SK-N-SH (cell line): ENCODE measurements around the gene PLIN4. TPM values are rescaled to one million over a fixed set of nuclear protein-coding genes. Genes with fewer than 3 reads are reported as not detected.

ENCODE experiments used
- CTCF ChIA-PET: fragments of 300-600, 350-600 bp; formaldehyde crosslinking; extraction: SDS; loops from one replicate; lab custom pipeline; 2021; lab: Yijun Ruan, JAX
- POLR2A ChIA-PET: fragments of 350-600 bp; sonication (Branson Sonifier 250); formaldehyde crosslinking; extraction: SDS; loops from one replicate; lab custom pipeline; 2020; ENCODE audit warnings: antibody characterized with exemption, inconsistent platforms; lab: Yijun Ruan, JAX
- DNase-seq: peaks from one replicate; pipeline ENCODE4 v3.0.0; 2012
- H2AFZ ChIP-seq: fragments of 200-600 bp; sonication (generic); 2 replicates; pipeline ENCODE4 v1.8.1; 2016; ENCODE audit warnings: antibody characterized with exemption, mild to moderate bottlenecking, low read depth
- H3F3A ChIP-seq: fragments of 200-600 bp; sonication (generic); replicated peaks from 2 replicates; pipeline ENCODE3; 2016; ENCODE audit warnings: antibody characterized with exemption, mild to moderate bottlenecking; ENCODE audit not compliant: insufficient read depth
- H3K27ac ChIP-seq, 2 experiments: fragments of 200-500 bp in 1 of 2; fragments of 200-600 bp in 1 of 2; sonication (Bioruptor generic) in 1 of 2; sonication (generic), shearing (Covaris generic) in 1 of 2; 2 replicates each; pipeline versions ENCODE4 v1.5.1 to v1.6.1; 2014 to 2016; ENCODE audit warnings: low read depth in 2 of 2, inconsistent platforms in 1 of 2, low read length in 1 of 2, mild to moderate bottlenecking in 1 of 2, mixed read lengths in 1 of 2
- H3K27me3 ChIP-seq: fragments of 200-600 bp; sonication (generic), shearing (Covaris generic); 2 replicates; pipeline ENCODE4 v1.6.1; 2016; ENCODE audit warnings: mixed run types; ENCODE audit not compliant: insufficient read depth
- H3K36me3 ChIP-seq, 2 experiments: fragments of 200-500 bp in 1 of 2; fragments of 200-600 bp in 1 of 2; sonication (Bioruptor generic) in 1 of 2; sonication (generic) in 1 of 2; replicated peaks in 1 of 2; 2 replicates each; pipeline versions ENCODE3 to v1.5.1; 2014 to 2016; ENCODE audit warnings: low read length in 1 of 2, mild to moderate bottlenecking in 1 of 2; ENCODE audit not compliant: insufficient read depth in 2 of 2, control insufficient read depth in 1 of 2
- H3K4me1 ChIP-seq, 2 experiments: fragments of 200-500 bp in 1 of 2; fragments of 200-600 bp in 1 of 2; sonication (Bioruptor generic) in 1 of 2; sonication (generic), shearing (Covaris generic) in 1 of 2; 2 replicates each; pipeline versions ENCODE4 v1.5.1 to v1.6.1; 2014 to 2016; ENCODE audit warnings: low read depth in 1 of 2, low read length in 1 of 2, mixed run types in 1 of 2; ENCODE audit not compliant: insufficient read depth in 2 of 2, control insufficient read depth in 1 of 2
- H3K4me2 ChIP-seq: fragments of 200-600 bp; sonication (generic), shearing (Covaris generic); 2 replicates; pipeline ENCODE4 v1.6.1; 2017; ENCODE audit warnings: mixed run types
- H3K4me3 ChIP-seq, 2 experiments: fragments of 200-500 bp in 1 of 2; fragments of 200-600 bp in 1 of 2; sonication (Bioruptor generic) in 1 of 2; sonication (generic), shearing (Covaris generic) in 1 of 2; 2 replicates each; pipeline versions ENCODE4 v1.5.1 to v1.8.1; 2014 to 2016; ENCODE audit warnings: low read depth in 2 of 2, inconsistent platforms in 1 of 2, low read length in 1 of 2, mild to moderate bottlenecking in 1 of 2, mixed read lengths in 1 of 2, moderate library complexity in 1 of 2
- H3K79me2 ChIP-seq: fragments of 200-600 bp; sonication (generic); 2 replicates; pipeline ENCODE4 v1.8.1; 2017; ENCODE audit warnings: mild to moderate bottlenecking; ENCODE audit not compliant: insufficient read depth
- H3K9ac ChIP-seq: fragments of 200-600 bp; sonication (generic); 2 replicates; pipeline ENCODE4 v1.6.1; 2017; ENCODE audit warnings: mixed run types
- H3K9me2 ChIP-seq: fragments of 200-600 bp; sonication (generic); 2 replicates; pipeline ENCODE4 v1.6.1; 2017; ENCODE audit warnings: mixed run types
- H3K9me3 ChIP-seq: fragments of 200-600 bp; sonication (generic); 2 replicates; pipeline ENCODE4 v1.6.1; 2017; ENCODE audit warnings: mixed run types, mild to moderate bottlenecking, moderate library complexity
- H4K20me1 ChIP-seq: fragments of 200-600 bp; sonication (generic); 2 replicates; pipeline ENCODE4 v1.6.1; 2017; ENCODE audit warnings: mild to moderate bottlenecking, mixed run types; ENCODE audit not compliant: insufficient read depth
- EZH2phosphoT487 ChIP-seq: fragments of 200-600 bp; sonication (generic); IDR thresholded peaks from 2 replicates; pipeline ENCODE4 v1.6.1; 2017; ENCODE audit warnings: low read depth, mixed run types, mild to moderate bottlenecking, antibody characterized with exemption, moderate library complexity, borderline replicate concordance
- MEF2A ChIP-seq: IDR thresholded peaks from 2 replicates; pipeline ENCODE4 v1.4.0; 2012; ENCODE audit warnings: low read depth, borderline replicate concordance
- MXI1 ChIP-seq: IDR thresholded peaks from 2 replicates; pipeline ENCODE4 v1.6.1; 2012; ENCODE audit warnings: mild to moderate bottlenecking, low read depth, low read length, improper control_type of control experiment
- NFIC ChIP-seq: IDR thresholded peaks from 2 replicates; pipeline ENCODE4 v1.4.0; 2012; ENCODE audit warnings: borderline replicate concordance
- NRF1 ChIP-seq: IDR thresholded peaks from 2 replicates; pipeline ENCODE4 v1.6.1; 2012; ENCODE audit warnings: low read depth, mild to moderate bottlenecking, low read length
- RFX5 ChIP-seq: IDR thresholded peaks from 2 replicates; pipeline ENCODE4 v1.6.1; 2012; ENCODE audit warnings: mild to moderate bottlenecking, improper control_type of control experiment, low read length
- SIN3A ChIP-seq: IDR thresholded peaks from 2 replicates; pipeline ENCODE4 v1.6.1; 2012; ENCODE audit warnings: low read depth, mild to moderate bottlenecking, low read length, moderate library complexity, borderline replicate concordance
- TCF12 ChIP-seq: IDR thresholded peaks from 2 replicates; pipeline ENCODE4 v1.4.0; 2012
- WGBS: methylation state at CpG from one replicate; pipeline ENCODE4 v1.1.6; 2017; ENCODE audit warnings: low lambda C conversion rate; 5-methylcytosine and 5-hydroxymethylcytosine counted together
- polyA plus RNA-seq, 3 experiments: library from polyadenylated mRNA; depleted of rRNA; stranded (reverse); fragments of >200 nt; gene quantifications; 2 replicates each; pipeline ENCODE4 v1.2.3, GENCODE V29; 2012
- TF ChIP-seq, protein P1 (sequence below): fragments of 150-350 bp; IDR thresholded peaks from 2 replicates; pipeline ENCODE4 v1.6.1; 2016; ENCODE audit warnings: mild to moderate bottlenecking, low read depth, low read length
- TF ChIP-seq, protein P2 (sequence below): fragments of 150-350 bp; IDR thresholded peaks from 2 replicates; pipeline ENCODE4 v1.6.1; 2017; ENCODE audit warnings: antibody characterized with exemption, low read length, low read depth, borderline replicate concordance
- TF ChIP-seq, protein P3 (sequence below): fragments of 200-600 bp; sonication (generic); IDR thresholded peaks from 2 replicates; pipeline ENCODE4 v1.6.1; 2017; ENCODE audit warnings: antibody characterized with exemption, mild to moderate bottlenecking, moderate library complexity

PLIN4 gene
- polyA plus RNA-seq, 1 of the 3 experiments (the other 2 are of a cell fraction): 0.07 TPM

- no peaks in the 10 kb centered on the region for H3K79me2 ChIP-seq
- H4K20me1 ChIP-seq: no peaks in the 10 kb centered on the region
- H3K36me3 ChIP-seq: no peaks in the 10 kb centered on the region
- no peak overlapping the region for H3K27ac ChIP-seq
- H3K9me3 ChIP-seq: no peaks in the 10 kb centered on the region
- TF ChIP-seq, protein P1, sequence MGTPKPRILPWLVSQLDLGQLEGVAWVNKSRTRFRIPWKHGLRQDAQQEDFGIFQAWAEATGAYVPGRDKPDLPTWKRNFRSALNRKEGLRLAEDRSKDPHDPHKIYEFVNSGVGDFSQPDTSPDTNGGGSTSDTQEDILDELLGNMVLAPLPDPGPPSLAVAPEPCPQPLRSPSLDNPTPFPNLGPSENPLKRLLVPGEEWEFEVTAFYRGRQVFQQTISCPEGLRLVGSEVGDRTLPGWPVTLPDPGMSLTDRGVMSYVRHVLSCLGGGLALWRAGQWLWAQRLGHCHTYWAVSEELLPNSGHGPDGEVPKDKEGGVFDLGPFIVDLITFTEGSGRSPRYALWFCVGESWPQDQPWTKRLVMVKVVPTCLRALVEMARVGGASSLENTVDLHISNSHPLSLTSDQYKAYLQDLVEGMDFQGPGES: no peak
- TF ChIP-seq MEF2A: no peak
- peak; percentile 60 for TF ChIP-seq TCF12
- H3K4me1 ChIP-seq: peaks cover 0 to 13% of the 10 kb centered on the region in 2 experiments; a peak in 2 of 4 replicates
- no peaks in the 10 kb centered on the region for H3F3A ChIP-seq
- POLR2A ChIA-PET: no interaction called here
- CTCF ChIA-PET: interaction anchor here (0.6 to 5.7 kb wide), 4 partner anchors 10 to 195 kb away, joined by 3 to 78 read pairs (median 4); no protein-coding TSS in a partner anchor
- peaks cover 18% of the 10 kb centered on the region; the same call in 1 of the 2 replicates for H3K27me3 ChIP-seq
- WGBS: 18% methylated on average over 4 of the region's 5 CpGs
- no peaks in the 10 kb centered on the region for H3K9me2 ChIP-seq
- H2AFZ ChIP-seq: no peak overlapping the region
- DNase-seq: peak; percentile 36
- H3K4me3 ChIP-seq: no peak overlapping the region
- H3K9ac ChIP-seq: no peak overlapping the region
- H3K4me2 ChIP-seq: no peak overlapping the region
Measured at GRCh38 chr19:4536798-4537197, 18.5 kb upstream of the PLIN4 start.

DNA sequence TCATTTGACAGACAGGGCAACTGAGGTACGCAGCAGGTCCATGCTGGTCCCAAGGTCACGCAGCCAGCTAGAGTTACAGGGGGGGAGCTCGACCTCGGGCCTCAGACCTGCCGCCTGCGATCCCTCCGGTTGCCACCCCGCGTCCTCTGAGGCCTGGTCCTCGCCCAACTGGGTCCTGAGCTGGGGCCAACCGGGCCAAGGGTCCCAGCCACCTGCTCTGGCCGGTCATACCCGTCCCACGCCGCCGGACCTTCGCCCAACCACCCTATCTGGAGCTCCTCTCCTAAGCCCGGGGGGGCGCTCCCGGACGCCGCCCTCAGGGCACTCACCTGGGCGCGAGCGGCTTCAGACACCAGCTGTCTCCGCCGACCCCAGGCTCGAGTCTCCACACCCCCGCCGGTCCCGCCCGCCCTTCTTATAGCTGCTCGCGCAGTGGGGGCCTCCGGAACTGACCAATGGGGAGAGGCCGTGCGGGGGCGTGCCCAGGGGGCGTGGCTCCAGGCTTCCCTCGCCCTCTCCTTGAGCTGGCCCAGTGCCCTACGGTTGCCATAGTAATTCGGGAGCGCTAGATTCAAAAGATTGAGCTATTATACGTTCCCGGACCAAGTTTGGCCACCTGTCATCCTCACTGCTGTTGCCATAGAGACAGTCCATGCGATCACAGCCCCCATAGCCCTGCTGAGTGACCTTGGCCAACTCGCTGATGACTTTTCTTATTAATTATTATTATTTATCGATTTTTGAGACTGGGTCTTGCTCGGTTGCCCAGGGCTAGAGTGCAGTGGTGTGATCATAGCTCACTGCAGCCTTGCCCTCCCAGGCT lies 16.8 kb upstream of the PLIN4 start, which contains the start of gene PLIN5:
Gene PLIN5 (minus strand): TSS at position 389 of the 823 bp plus-strand sequence. CDS start 1,150 bp downstream, outside the sequence.
- DNase-seq: peak; percentile 98
- POLR2A ChIA-PET: interaction anchor here (1.3 kb wide), 2 partner anchors 10 to 288 kb away, joined by 3 to 4 read pairs; partner anchors contain the start of gene YJU2
- H3K27ac ChIP-seq: no peak within 1 kb of the TSS
- H4K20me1 ChIP-seq: no peaks in the 10 kb centered on the region
- no peaks in the 10 kb centered on the region for H3K36me3 ChIP-seq
- 1% methylated on average over 10 of the region's 49 CpGs for WGBS
- H3K27me3 ChIP-seq: peaks cover 26% of the 10 kb centered on the region; the same call in 1 of the 2 replicates
- H3K9ac ChIP-seq: no peak within 1 kb of the TSS
- H3K9me2 ChIP-seq: no peaks in the 10 kb centered on the region
- no peaks in the 10 kb centered on the region for H3K9me3 ChIP-seq
- H3K4me3 ChIP-seq: peak within 1 kb of the TSS; percentile 29 to 31; a peak in 3 of 4 replicates
- CTCF ChIA-PET: interaction anchor here (0.6 to 5.7 kb wide), 12 partner anchors 11 to 1460 kb away, joined by 3 to 78 read pairs (median 3); partner anchors contain the start of genes PLIN4 and SEMA6B
- peak within 1 kb of the TSS; percentile 75 for H3K4me2 ChIP-seq
- peaks cover 0 to 13% of the 10 kb centered on the region in 2 experiments; a peak in 2 of 4 replicates for H3K4me1 ChIP-seq
- H3F3A ChIP-seq: no peaks in the 10 kb centered on the region
- peak; percentile 43; the same call in 1 of the 2 replicates for TF ChIP-seq SIN3A
- 0 out of 2 replicates have a peak, but pooled peaks have one; percentile 29 for TF ChIP-seq NFIC
- TF ChIP-seq, protein P2, sequence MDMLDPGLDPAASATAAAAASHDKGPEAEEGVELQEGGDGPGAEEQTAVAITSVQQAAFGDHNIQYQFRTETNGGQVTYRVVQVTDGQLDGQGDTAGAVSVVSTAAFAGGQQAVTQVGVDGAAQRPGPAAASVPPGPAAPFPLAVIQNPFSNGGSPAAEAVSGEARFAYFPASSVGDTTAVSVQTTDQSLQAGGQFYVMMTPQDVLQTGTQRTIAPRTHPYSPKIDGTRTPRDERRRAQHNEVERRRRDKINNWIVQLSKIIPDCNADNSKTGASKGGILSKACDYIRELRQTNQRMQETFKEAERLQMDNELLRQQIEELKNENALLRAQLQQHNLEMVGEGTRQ: no peak
- TF ChIP-seq NRF1: 0 out of 2 replicates have a peak, but pooled peaks have one; percentile 8
- TF ChIP-seq, protein P3, sequence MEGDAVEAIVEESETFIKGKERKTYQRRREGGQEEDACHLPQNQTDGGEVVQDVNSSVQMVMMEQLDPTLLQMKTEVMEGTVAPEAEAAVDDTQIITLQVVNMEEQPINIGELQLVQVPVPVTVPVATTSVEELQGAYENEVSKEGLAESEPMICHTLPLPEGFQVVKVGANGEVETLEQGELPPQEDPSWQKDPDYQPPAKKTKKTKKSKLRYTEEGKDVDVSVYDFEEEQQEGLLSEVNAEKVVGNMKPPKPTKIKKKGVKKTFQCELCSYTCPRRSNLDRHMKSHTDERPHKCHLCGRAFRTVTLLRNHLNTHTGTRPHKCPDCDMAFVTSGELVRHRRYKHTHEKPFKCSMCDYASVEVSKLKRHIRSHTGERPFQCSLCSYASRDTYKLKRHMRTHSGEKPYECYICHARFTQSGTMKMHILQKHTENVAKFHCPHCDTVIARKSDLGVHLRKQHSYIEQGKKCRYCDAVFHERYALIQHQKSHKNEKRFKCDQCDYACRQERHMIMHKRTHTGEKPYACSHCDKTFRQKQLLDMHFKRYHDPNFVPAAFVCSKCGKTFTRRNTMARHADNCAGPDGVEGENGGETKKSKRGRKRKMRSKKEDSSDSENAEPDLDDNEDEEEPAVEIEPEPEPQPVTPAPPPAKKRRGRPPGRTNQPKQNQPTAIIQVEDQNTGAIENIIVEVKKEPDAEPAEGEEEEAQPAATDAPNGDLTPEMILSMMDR: 0 out of 2 replicates have a peak, but pooled peaks have one; percentile 10
- no peak for TF ChIP-seq RFX5
- no peak for TF ChIP-seq EZH2phosphoT487
- peak; percentile 77 for TF ChIP-seq MXI1
- H3K79me2 ChIP-seq: no peaks in the 10 kb centered on the region
- no peak within 1 kb of the TSS for H2AFZ ChIP-seq
